Measurements from ENCODE around the gene HDAC9.

The HDAC9 gene

DNA sequence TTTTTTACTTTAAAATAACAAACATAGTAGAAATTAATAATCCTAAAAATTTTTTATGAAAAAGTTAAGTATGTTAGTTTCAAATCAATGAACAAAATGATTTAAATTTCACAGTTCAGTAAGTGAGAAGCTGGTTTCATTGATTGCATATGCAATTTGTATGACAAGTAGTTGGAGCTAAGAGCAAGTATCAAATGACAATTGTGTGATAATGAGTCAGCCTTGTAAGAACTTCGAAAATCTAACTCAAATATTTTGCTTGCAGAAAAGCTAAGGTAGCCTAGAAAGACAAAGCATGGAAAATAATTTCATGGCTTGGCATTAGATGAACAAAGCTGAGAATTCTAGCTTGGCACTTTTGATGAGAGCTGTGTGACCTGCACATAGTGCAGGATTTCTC, 111.5 kb downstream of the HDAC9 start:
- DNase-seq, result peak; percentile 21

DNA sequence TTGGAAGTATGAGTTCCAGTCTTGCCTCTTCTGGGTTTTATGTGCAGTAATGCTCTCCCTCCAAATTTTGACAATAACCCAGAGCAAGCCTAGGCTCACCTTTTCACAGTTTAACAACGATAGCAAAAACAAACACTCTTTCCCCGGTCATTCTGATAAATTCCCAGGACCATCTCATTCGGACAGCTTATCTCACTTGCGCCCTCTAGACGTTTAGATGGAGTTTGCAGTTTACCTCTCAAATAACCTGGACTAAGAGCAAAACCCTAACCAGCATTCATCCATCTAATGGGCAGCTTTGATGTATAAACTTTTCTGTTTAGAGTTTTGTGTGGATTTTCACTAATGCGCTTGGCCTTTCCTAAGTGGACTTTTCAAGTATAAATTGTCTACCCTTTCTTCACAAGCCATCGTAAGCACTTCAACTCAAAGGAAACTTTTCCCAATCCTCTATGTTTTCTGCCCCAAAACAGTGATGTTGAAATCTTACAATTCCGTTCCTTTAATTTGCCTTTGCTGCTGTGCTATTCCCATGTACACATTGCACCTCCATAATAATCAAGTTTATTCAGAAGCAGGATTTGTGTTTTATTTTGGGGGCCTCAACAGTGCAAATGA, 114.9 kb downstream of the HDAC9 start:
- DNase-seq, result peak; percentile 10

DNA sequence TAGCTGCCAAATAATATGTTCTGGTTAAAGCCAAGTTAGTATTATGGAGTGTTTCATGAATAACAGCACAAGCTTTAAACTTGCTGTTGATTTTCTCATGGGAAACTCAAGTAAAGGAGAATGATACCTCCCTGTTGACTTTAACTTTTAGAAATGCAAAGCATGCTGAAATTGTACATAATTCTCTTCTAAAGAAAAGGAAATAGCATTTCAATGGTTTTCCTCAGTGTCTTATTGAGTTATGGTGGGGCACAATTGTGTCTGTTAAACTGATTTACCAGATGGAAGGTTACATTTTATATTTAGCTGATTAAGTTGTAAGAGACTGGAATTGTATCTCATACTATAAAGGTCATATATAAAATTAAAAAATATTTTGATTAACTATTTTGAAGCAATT, 119.3 kb downstream of the HDAC9 start:
- DNase-seq, result no peak

DNA sequence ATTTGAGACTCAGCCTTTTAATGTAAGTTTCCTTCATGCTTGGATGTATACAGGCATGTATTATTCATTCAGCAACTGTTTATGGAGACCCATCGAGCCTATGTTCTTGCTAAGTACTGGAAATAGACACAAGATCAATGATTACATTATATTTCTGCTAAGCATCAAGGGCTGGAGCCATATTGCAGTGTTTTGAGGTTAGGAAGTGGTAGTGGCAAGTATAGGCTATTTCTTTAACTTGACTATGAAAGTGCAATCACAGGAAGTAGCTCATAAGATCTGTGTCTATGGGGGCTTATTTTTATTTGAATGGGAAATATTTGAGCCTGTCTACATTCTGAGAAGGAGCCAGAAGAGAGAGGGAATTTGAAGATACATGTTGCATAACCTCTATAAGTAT, 123.8 kb downstream of the HDAC9 start:
- no peak for DNase-seq

DNA sequence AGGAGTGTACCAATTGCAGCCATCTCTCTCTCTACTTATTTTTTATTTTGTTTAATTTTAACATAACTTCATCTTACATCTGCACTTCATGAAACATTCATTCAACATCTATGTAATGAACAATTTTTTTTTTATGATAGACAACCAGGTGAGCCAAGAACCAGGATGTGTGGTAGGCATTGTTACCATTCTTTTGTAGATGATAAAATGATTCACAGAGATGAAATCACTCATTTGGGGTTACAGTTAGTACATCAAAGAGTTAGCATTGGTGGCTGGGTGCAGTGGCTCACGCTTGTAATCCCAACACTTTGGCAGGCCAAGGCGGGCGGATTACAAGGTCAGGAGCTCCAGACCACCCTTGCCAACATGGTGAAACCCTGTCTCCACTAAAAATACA, 127.8 kb downstream of the HDAC9 start:
- DNase-seq, result no peak

DNA sequence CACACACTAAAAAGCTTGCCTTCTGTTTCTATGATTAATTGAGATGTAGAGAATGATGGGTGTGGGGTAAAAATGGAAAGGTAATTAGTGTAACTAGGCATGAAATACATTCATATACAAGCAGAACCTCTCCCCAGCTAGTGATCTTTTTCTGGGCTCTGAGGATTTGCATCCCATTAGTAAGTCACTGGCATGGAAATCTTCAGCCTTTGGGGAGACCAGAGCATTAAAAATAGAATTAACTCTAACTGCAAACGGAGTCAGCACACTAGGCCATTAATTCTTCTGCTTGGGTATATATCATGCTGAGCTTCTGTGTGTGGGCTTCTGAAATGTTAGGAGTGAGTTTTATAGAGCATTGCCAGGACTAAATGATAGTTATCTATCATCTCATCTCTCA, 128.9 kb downstream of the HDAC9 start:
- no peak for DNase-seq

DNA sequence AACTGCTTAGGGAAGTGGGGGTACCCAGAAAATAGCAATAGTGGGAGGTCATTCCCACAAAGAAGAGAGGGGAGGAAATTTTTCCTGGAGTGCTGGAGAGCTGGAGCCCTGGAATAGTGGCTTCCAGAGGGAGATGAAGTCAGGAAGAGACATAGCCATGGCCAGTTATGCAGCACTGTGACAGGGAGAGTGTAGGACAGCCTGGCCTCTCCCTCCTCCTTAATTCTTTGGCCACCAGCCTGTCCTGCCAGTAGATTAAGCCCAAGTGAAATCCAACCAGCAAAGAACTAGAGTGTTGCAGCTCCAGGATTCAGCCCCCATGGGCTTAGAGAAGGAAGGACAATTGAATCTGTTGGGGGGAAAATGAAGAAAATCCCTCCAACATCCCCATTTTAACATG, 130.5 kb downstream of the HDAC9 start:
- no peak for DNase-seq

DNA sequence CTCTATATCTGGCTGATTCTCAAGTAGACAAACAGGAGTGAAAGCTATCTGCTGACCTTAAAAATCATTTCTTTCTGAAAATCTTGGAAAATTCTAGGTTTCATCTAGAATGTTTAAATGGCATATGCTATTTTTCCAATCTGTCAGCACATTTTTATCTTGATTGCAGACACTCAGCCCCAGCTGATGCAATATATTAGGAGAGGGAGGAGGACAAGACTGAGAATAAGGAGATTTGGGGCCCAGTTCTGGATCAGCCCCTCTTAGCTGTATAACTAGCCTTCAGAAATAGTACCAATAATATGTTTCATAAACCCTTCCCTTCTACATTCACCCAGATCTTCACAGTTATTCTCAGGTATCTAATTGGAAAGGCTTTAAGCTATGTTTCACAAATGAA, 131.2 kb downstream of the HDAC9 start:
- DNase-seq, result no peak

DNA sequence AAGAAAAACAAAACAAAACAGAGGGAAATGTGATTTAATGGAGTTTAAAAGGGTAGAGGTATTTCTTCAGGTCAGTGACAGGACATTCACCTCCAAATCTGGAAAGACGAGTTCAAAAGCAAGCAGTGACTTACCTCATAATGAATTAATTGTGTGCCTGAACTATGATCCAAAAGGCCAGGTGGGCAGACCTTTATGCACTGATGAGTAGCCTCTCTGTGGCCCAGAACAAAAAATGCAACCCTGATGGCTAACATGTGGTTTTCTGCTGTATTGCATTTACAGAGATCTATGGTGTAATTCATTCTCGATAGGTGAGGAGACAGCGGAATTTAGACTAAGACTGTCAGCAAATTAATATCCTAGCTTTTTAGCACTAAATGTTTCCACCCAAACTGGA, 142.0 kb downstream of the HDAC9 start:
- DNase-seq, result no peak

DNA sequence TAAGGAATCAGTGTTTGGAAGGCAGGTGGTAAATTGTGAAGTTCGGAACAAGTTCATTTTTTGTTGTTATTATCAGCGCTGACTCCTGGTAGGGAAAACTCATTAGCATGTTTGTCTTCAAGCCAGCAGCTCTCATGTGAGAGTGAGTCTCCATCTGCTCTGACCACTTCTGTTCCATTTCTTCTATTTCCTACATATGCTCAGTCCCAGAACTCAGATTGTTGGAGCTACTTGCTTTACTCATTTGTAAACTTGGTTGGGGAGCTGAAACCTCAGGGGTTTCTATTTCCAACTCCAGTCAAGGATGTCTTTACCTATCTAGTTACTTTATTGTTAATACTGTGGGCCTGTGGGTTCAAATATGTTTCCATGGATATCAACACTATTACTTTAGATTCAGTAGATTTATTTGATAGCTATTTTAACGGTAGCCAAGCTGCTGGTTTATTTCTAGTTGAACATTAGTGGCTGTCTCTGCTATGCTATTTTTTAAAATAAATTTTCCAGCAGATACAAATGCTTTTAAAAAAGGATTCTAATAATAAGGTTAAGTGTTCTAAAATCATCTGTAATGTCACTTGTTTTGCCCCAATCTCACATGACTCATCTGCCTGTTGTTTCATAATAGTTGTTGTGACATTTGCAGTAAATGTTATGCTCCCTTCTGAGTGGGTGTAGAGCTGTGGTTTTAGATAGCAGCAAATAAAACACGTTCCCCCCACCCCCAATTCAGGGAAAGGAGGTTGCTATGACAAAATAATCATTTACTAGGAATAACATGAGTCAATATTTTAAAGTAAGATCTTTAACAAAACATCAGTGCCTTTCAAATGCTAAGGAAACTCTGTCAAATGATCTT, 143.3 kb downstream of the HDAC9 start:
- peak; percentile 55 for DNase-seq

DNA sequence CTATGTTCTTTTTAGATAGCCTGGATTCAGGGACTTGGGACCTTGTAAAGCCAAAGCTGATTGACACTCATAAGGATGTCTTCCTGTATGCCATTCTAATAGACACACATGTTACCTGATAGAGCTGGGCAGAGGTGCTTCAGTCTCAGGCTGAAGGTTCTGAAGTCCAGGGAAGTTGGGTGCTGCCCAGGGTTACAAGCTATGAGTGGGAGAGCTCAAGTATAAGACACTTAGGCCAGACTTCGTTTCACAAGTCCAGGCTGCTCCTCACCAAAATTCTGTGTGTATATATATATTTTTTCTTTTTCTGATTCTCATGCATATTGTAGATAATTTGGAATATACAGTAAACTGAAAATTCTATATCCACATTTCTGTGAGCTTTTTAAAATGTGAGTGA, 144.2 kb downstream of the HDAC9 start:
- DNase-seq, result no peak

DNA sequence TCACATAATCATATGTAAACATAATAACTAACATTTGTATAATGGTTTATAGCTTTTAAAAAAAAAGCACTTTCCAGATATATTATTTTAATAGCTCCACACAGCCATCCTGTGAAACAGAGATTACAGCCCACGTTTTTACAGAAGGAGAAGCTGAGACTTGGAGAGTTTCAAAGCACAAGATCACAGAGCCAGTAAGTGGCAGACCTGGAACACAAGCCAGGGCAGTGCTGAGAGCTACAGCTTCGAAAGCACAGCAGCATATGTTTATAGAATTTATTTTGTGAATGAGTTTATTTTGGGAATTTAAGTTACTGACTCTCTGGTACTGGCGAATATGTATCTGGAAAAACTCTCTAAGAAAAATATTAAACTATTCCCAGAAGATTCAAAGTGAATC, 149.4 kb downstream of the HDAC9 start:
- no peak for DNase-seq

DNA sequence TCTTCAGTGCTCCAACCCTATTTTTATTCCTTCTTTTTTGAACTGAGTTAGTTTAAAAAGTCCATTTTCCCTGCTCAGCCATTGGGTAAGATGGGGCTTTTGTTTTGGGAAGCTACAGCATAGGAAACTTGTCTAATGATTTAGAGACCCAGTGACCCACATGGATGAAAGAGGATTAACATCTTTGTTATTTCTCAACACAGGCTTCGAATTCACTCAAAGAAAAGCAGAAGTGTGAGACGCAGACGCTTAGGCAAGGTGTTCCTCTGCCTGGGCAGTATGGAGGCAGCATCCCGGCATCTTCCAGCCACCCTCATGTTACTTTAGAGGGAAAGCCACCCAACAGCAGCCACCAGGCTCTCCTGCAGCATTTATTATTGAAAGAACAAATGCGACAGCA, 152.0 kb downstream of the HDAC9 start:
- DNase-seq, result no peak

DNA sequence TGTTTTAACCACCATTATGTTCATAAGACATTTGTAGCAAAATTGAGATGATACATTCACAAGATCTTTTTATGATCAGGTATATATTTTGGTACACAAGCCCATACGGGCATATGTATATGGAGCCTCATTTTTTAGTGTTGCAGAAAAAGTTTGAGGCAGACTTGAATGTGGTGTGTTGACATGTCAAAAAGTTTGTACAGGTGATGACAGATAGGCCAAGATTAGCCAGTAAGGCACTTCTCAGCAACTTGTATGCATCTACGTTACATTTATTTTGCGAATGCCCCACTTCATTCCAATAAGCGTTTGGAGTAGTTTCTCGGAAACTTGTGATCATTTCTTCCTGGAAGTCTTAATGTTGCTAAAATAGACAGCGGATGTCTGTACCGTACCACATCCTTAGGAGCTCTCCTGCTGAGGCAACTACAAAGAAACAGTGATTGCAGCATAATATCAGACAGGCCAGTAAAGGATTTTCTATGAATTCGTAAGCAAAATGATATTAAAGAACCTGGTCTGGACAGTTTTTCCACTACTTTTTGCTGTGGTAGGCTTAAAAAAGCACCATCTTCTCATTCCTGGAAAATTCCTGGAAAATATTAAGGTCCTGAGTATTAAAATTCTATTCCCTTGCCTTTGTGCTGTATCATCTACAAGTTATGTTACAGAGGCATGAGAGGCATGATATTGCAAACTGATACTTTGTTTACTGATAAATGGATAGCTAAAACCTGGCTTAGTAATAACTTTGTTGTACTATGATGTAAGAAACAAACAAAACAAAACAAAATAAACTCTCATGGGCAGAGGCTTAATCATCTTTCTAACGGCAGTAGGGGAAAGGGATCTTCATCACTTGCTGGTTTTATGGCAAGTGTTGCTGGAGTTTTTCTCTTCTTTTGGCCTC, 153.6 kb downstream of the HDAC9 start:
- DNase-seq, result no peak

DNA sequence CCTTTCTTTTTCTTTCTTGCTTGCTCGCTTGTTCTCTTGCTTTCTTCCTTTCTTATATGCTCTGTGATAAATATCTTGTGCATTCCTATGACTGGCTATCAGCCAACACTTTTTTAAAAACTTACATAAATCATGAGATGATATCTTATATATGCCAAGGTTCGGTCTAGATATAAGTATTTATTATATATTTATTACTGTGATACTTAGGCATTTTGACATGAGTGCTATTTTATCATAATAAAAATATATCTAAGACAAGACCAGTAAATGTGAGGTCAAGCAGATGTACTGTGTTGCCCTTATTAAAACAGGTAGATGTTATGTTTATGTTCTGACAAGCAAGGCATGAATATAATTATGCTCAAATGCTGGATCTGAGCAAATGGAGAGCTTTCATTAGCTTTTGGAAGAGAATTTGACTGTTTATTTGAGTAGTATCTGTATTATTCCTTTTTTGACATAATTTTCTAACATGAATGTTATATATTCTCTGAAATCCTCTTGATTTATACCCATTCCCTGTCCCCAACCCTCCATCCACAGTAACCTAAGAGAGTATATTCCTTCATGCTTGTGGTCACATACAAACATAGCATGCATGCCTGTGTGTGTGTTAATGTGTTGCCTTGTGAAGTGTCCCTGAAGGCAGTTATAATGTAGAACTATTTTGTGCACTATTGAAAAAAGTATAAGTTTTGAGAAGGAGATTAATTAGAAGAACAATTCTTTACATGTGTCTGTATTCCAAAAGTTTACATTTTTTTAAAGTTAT, 158.0 kb downstream of the HDAC9 start:
- no peak for DNase-seq

DNA sequence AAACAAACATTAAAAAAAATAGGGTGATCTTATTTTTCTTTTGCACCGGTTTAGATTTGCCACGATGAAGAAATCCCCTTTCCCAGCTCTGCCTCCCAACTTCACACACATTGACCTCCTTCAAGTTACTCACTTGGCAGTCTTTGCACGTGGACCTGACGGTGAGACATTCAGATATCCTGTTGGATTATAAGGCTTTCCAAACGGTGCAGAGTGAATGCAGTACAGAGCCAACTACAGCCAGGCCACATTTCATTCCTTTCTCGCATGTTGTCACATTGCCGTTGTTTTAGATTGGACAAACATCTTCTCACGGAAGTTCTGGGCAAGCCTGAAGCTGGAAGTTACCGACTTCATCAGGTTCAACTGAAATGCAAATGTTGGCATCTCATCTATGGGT, 159.2 kb downstream of the HDAC9 start:
- no peak for DNase-seq

DNA sequence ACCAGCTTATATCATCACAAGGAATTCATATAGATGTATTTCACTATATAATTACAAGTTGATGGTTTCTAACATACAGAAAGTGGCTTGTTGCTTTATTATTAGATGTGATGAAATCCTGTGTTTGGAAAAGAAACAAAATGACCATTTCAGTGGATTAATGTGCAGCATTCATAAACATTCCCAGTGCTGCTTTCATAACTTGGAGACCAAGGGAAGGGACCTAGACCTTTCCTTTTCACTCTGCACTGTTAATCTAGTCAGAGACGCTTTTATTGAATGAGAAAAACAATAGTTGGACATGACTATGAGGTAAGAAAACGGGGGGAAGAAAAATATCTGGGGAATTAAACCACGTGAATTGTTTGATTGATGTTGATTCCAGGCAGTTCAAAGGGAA, 160.0 kb downstream of the HDAC9 start:
- DNase-seq, result no peak

DNA sequence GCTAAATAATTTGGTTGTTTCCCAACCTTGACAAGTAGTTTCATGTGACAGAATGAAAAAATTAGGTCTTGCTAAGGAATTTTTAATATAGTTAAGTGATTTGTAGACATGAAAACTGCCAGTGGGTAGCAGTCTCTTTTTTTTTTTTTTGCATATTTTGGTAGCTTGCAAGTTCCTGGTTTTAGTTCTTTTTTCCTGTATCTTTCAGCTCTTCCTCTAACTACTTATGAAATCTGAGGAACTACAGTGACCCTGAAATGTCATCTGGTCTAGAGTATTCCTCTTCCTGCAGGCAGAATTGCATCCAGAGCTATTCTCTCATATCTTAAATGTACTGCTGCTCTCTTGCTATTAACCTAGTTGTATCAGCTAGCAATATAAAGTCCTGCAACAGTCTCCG, 160.4 kb downstream of the HDAC9 start:
- DNase-seq, result no peak

DNA sequence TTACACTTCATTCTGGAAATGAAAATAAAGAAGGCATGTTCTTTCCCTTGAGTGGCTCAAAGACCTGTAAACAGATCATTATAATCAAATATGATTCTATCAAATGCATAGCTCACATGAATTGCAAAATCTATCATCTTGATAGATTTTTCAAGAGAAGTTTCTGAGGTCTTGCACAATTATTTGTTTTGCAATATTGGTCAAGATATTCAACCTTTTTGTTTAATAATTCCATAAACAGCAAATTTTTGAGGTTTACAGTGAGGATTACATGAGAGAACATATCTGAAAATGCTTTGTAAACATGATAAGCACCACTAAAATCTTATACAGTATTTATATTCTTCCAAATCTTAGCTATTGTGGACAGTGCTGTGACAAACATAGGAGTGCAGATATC, 160.8 kb downstream of the HDAC9 start:
- no peak for DNase-seq

DNA sequence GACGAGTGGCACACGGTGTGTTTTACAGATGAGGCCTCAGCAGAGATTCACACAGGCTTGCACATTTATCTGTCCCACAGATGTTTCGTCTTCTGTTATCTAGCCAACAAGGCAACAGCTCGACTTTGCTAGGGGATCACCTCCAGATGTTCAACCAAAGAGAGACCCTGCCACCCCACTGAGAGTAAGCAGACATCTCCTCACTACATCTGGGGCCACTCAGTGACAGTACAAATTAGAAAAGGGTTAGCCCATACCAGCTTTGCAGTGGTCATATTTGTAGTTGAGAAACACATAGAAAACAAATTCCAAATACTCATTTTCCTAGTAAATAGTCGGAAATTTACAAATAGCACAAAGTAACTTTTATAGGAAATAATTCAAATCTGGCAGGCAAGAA, 164.2 kb downstream of the HDAC9 start:
- no peak for DNase-seq

DNA sequence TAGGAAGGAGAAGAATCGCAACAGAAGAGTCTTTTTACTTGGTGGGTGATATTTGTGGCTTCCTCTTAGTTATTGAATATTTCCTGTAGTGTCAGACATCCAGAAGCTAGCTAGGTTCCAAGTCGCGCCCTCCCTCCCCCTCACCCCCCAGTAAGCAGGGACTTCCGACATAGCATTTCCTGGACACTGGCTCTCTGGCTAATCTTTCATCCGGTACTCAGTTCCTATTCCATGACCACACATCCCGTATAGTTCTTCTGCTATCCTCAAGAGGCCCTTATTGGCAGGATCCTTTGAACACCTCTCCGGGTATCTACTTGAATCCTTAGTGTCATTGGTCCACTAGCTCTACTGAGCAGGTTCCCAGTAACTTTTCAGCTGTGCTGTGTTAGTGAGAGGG, 167.8 kb downstream of the HDAC9 start:
- DNase-seq, result no peak

DNA sequence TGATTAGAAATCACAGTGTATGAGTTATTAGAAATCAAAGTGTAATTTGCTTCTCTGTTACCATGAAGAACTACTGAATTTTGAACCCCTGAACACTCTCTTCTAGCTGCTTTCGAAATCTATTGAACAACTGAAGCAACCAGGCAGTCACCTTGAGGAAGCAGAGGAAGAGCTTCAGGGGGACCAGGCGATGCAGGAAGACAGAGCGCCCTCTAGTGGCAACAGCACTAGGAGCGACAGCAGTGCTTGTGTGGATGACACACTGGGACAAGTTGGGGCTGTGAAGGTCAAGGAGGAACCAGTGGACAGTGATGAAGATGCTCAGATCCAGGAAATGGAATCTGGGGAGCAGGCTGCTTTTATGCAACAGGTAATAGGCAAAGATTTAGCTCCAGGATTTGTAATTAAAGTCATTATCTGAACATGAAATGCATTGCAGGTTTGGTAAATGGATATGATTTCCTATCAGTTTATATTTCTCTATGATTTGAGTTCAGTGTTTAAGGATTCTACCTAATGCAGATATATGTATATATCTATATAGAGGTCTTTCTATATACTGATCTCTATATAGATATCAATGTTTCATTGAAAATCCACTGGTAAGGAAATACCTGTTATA, 170.7 kb downstream of the HDAC9 start:
- peak; percentile 65 for DNase-seq

Data from NCI-H2171 treated with DMSO at 0.1 percent for 48 hours (cell line).